HepG2 (cell line): Measurements from ENCODE around the gene PPP2R1B. TPM values are rescaled to one million over a fixed set of nuclear protein-coding genes. Genes with fewer than 3 reads are reported as not detected.

ENCODE experiments used
- BRCA1 ChIP-seq: sonication (generic); formaldehyde crosslinking; IDR thresholded peaks from 2 replicates; pipeline ENCODE4 v1.4.0; 2020; ENCODE audit warnings: missing genetic modification reagents
- CC2D1A ChIP-seq: sonication (generic); formaldehyde crosslinking; IDR thresholded peaks from 2 replicates; pipeline ENCODE4 v1.8.1; 2023; ENCODE audit warnings: mild to moderate bottlenecking, missing genetic modification reagents
- CHD4 ChIP-seq: fragments of 200-600 bp; sonication (generic); IDR thresholded peaks from 2 replicates; pipeline ENCODE4 v1.7.0; 2017; ENCODE audit warnings: mild to moderate bottlenecking, low read length, borderline replicate concordance
- FOXJ3 ChIP-seq: sonication (generic); formaldehyde crosslinking; IDR thresholded peaks from 2 replicates; pipeline ENCODE4 v1.4.0; 2020; ENCODE audit warnings: missing genetic modification reagents, mild to moderate bottlenecking, borderline replicate concordance
- FOXO1 ChIP-seq: sonication (generic); formaldehyde crosslinking; IDR thresholded peaks from 2 replicates; pipeline ENCODE4 v1.4.0; 2020; ENCODE audit warnings: missing genetic modification reagents
- FOXP1 ChIP-seq, 2 experiments: fragments of 450-650 bp in 1 of 2; IDR thresholded peaks; 2 replicates each; pipeline ENCODE4 v1.6.1; 2017 to 2018; ENCODE audit warnings: antibody characterized with exemption in 1 of 2
- GFI1 ChIP-seq: sonication (generic); formaldehyde crosslinking; IDR thresholded peaks from 2 replicates; pipeline ENCODE4 v1.5.0; 2020; ENCODE audit warnings: missing genetic modification reagents, mild to moderate bottlenecking, borderline replicate concordance
- ISX ChIP-seq: sonication (generic); formaldehyde crosslinking; conservative IDR thresholded peaks from 2 replicates; pipeline ENCODE4 v1.5.0; 2020; ENCODE audit warnings: missing genetic modification reagents
- KLF15 ChIP-seq: sonication (generic); formaldehyde crosslinking; IDR thresholded peaks from 2 replicates; pipeline ENCODE4 v1.8.1; 2023; ENCODE audit warnings: borderline replicate concordance, mild to moderate bottlenecking, inconsistent platforms, missing genetic modification reagents, mixed read lengths
- MTF1 ChIP-seq: sonication (generic); formaldehyde crosslinking; IDR thresholded peaks from 2 replicates; pipeline ENCODE4 v1.5.0; 2020; ENCODE audit warnings: missing genetic modification reagents
- MYC ChIP-seq: sonication (generic); formaldehyde crosslinking; IDR thresholded peaks from 2 replicates; pipeline ENCODE4 v1.9.0; 2021; ENCODE audit warnings: missing genetic modification reagents, borderline replicate concordance
- SCMH1 ChIP-seq: sonication (generic); formaldehyde crosslinking; IDR thresholded peaks from 2 replicates; pipeline ENCODE4 v1.9.0; 2021; ENCODE audit warnings: missing genetic modification reagents, mild to moderate bottlenecking, borderline replicate concordance
- TAF1 ChIP-seq: sonication (generic); formaldehyde crosslinking; IDR thresholded peaks from 2 replicates; pipeline ENCODE4 v1.4.0; 2020; ENCODE audit warnings: missing genetic modification reagents
- ZKSCAN8 ChIP-seq: IDR thresholded peaks from 2 replicates; pipeline ENCODE4 v1.6.1; 2016; ENCODE audit warnings: borderline replicate concordance, missing genetic modification reagents, missing compliant biosample characterization
- ZMYM3 ChIP-seq: sonication (generic); formaldehyde crosslinking; IDR thresholded peaks from 2 replicates; pipeline ENCODE4 v1.5.1; 2020; ENCODE audit warnings: mild to moderate bottlenecking, missing genetic modification reagents
- ZNF331 ChIP-seq: sonication (generic); formaldehyde crosslinking; IDR thresholded peaks from 2 replicates; pipeline ENCODE4 v1.4.0; 2020; ENCODE audit warnings: missing genetic modification reagents
- ZNF33A ChIP-seq: sonication (generic); formaldehyde crosslinking; IDR thresholded peaks from 2 replicates; pipeline ENCODE4 v1.5.1; 2020; ENCODE audit warnings: missing genetic modification reagents, mild to moderate bottlenecking, moderate library complexity, borderline replicate concordance
- ZNF567 ChIP-seq: sonication (generic); formaldehyde crosslinking; IDR thresholded peaks from 2 replicates; pipeline ENCODE4 v1.8.1; 2023; ENCODE audit warnings: mild to moderate bottlenecking, missing genetic modification reagents, borderline replicate concordance
- ZNF598 ChIP-seq: sonication (generic); formaldehyde crosslinking; IDR thresholded peaks from 2 replicates; pipeline ENCODE4 v1.5.1; 2020; ENCODE audit warnings: mild to moderate bottlenecking, missing genetic modification reagents, borderline replicate concordance
- ZNF678 ChIP-seq: sonication (generic); formaldehyde crosslinking; IDR thresholded peaks from 2 replicates; pipeline ENCODE4 v1.4.0; 2020; ENCODE audit warnings: mild to moderate bottlenecking, missing genetic modification reagents
- polyA plus RNA-seq, 8 experiments: library from polyadenylated mRNA; depleted of rRNA in 3 of 8; stranded (reverse) in 7 of 8; unstranded in 1 of 8; fragments of >200 nt; fragmentation: Illumina TruSeq in 4 of 8; extraction: Trizol in 4 of 8; gene quantifications; 2 replicates each; pipeline versions ENCODE4 v1.2.1 to v1.2.3, GENCODE V29; 2011 to 2016; ENCODE audit warnings: low read depth in 4 of 8, missing spikeins in 1 of 8, mixed read lengths in 1 of 8; ENCODE audit not compliant: insufficient read depth in 1 of 8
- total RNA-seq, 5 experiments: library from RNA; depleted of rRNA; stranded (reverse); fragments of >200 nt; fragmentation: Illumina TruSeq; extraction: Trizol; gene quantifications; 2 replicates each; pipeline ENCODE4 v1.2.3, GENCODE V29; 2016; ENCODE audit warnings: low read depth in 1 of 5
- TF ChIP-seq, protein P1 (sequence below): sonication (generic); formaldehyde crosslinking; IDR thresholded peaks from 2 replicates; pipeline ENCODE4 v1.4.0; 2020; ENCODE audit warnings: missing genetic modification reagents, mild to moderate bottlenecking, borderline replicate concordance
- TF ChIP-seq, protein P2 (sequence below): sonication (generic); formaldehyde crosslinking; IDR thresholded peaks from 2 replicates; pipeline ENCODE4 v1.5.1; 2020; ENCODE audit warnings: missing genetic modification reagents, mild to moderate bottlenecking, borderline replicate concordance
- TF ChIP-seq, protein P3 (sequence below): sonication (generic); formaldehyde crosslinking; IDR thresholded peaks from 2 replicates; pipeline ENCODE4 v1.8.0; 2022; ENCODE audit warnings: missing genetic modification reagents, mild to moderate bottlenecking, borderline replicate concordance
- TF ChIP-seq, protein P4 (sequence below): IDR thresholded peaks from 2 replicates; pipeline ENCODE4 v1.6.1; 2016; ENCODE audit warnings: missing compliant biosample characterization, missing genetic modification reagents, borderline replicate concordance

The PPP2R1B gene
- total and polyA plus RNA-seq, 2 of the 13 experiments (the other 11 are each of a cell fraction or from before 2014, with no cell fraction given), result 22.1 to 56.8 TPM

DNA sequence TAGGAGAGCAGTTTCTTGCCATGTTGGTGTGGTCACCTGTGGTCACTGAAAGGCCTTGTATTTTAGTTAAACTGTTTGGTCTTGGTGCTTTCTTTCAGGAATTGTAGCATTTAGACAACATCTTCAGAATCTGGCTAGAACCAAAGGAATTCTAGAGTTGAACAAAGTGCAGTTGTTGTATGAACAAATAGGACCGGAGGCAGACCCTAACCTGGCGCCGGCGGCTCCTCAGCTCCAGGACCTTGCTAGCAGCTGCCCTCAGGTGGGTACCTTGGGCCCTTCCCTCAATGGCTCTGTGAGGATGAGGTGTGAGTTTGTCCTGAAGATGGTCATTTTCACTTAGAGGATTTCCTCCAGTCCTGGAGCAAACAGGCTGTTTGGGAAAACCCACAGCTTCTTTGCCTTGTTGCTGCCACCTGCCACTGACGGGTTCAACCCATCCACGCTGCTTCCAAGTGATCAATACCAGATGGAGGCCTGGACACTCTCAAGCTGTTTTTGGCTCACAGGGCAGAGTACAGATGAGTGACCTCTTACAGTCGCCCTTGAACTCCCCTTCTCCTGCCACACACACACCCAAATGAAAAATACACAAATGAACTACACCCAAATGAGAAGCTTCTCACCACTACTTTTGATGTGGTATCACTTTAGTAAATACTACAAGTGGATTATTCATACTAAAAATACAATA is 45.2 kb downstream of the PPP2R1B start (continued):
- TF ChIP-seq KLF15 (CRISPR knock-in tag) (no peak), ZNF33A (CRISPR knock-in tag) (no peak), ZNF567 (CRISPR knock-in tag) (no peak), ZKSCAN8 (CRISPR knock-in tag) (no peak), GFI1 (CRISPR knock-in tag) (no peak), CC2D1A (CRISPR knock-in tag) (no peak), CHD4 (no peak), FOXP1 (IDR thresholded peaks at IDR 0.05) (no peak), FOXP1 (CRISPR knock-in tag; IDR thresholded peaks at IDR 0.05) (no peak), MTF1 (no peak), SCMH1 (CRISPR knock-in tag) (no peak), ZNF598 (CRISPR knock-in tag) (no peak), TAF1 (CRISPR knock-in tag) (no peak), BRCA1 (CRISPR knock-in tag) (no peak), FOXJ3 (0 out of 2 replicates have a peak, but pooled peaks have one; percentile 2), ZNF331 (no peak), MYC (CRISPR knock-in tag) (no peak), ZMYM3 (CRISPR knock-in tag) (no peak), ZNF678 (CRISPR knock-in tag) (no peak), ISX (CRISPR knock-in tag) (no peak), FOXO1 (CRISPR knock-in tag) (no peak)
- TF ChIP-seq, protein P1, sequence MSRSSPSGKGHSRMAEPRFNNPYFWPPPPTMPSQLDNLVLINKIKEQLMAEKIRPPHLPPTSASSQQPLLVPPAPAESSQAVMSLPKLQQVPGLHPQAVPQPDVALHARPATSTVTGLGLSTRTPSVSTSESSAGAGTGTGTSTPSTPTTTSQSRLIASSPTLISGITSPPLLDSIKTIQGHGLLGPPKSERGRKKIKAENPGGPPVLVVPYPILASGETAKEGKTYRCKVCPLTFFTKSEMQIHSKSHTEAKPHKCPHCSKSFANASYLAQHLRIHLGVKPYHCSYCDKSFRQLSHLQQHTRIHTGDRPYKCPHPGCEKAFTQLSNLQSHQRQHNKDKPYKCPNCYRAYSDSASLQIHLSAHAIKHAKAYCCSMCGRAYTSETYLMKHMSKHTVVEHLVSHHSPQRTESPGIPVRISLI (CRISPR knock-in tag), result no peak
- TF ChIP-seq, protein P2, sequence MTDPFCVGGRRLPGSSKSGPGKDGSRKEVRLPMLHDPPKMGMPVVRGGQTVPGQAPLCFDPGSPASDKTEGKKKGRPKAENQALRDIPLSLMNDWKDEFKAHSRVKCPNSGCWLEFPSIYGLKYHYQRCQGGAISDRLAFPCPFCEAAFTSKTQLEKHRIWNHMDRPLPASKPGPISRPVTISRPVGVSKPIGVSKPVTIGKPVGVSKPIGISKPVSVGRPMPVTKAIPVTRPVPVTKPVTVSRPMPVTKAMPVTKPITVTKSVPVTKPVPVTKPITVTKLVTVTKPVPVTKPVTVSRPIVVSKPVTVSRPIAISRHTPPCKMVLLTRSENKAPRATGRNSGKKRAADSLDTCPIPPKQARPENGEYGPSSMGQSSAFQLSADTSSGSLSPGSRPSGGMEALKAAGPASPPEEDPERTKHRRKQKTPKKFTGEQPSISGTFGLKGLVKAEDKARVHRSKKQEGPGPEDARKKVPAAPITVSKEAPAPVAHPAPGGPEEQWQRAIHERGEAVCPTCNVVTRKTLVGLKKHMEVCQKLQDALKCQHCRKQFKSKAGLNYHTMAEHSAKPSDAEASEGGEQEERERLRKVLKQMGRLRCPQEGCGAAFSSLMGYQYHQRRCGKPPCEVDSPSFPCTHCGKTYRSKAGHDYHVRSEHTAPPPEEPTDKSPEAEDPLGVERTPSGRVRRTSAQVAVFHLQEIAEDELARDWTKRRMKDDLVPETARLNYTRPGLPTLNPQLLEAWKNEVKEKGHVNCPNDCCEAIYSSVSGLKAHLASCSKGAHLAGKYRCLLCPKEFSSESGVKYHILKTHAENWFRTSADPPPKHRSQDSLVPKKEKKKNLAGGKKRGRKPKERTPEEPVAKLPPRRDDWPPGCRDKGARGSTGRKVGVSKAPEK (CRISPR knock-in tag), result no peak
- TF ChIP-seq, protein P3, sequence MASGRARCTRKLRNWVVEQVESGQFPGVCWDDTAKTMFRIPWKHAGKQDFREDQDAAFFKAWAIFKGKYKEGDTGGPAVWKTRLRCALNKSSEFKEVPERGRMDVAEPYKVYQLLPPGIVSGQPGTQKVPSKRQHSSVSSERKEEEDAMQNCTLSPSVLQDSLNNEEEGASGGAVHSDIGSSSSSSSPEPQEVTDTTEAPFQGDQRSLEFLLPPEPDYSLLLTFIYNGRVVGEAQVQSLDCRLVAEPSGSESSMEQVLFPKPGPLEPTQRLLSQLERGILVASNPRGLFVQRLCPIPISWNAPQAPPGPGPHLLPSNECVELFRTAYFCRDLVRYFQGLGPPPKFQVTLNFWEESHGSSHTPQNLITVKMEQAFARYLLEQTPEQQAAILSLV (CRISPR knock-in tag), result 0 out of 2 replicates have a peak, but pooled peaks have one; percentile 53
- TF ChIP-seq, protein P4, sequence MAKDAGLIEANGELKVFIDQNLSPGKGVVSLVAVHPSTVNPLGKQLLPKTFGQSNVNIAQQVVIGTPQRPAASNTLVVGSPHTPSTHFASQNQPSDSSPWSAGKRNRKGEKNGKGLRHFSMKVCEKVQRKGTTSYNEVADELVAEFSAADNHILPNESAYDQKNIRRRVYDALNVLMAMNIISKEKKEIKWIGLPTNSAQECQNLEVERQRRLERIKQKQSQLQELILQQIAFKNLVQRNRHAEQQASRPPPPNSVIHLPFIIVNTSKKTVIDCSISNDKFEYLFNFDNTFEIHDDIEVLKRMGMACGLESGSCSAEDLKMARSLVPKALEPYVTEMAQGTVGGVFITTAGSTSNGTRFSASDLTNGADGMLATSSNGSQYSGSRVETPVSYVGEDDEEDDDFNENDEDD, result no peak
